NB4 (cell line): ENCODE results near the gene ZNF791.

Experiments
- DNase-seq: peaks from one replicate; pipeline ENCODE4 v3.0.0; 2010; ENCODE audit warnings: low read depth
- H3K4me3 ChIP-seq: one replicate; pipeline ENCODE4 v1.5.1; 2011; ENCODE audit warnings: mild to moderate bottlenecking, low read depth, low read length, moderate library complexity
- MYC ChIP-seq: IDR thresholded peaks from 2 replicates; pipeline ENCODE4 v1.6.1; 2011; ENCODE audit warnings: low read depth, low read length
- POLR2A ChIP-seq: IDR thresholded peaks from 2 replicates; pipeline ENCODE4 v1.6.1; 2011; ENCODE audit warnings: mild to moderate bottlenecking; ENCODE audit not compliant: insufficient read length; ENCODE audit errors: extremely low read depth
- TF ChIP-seq, protein P1 (sequence below): IDR thresholded peaks from one replicate; pipeline ENCODE4 v1.5.1; 2012; ENCODE audit warnings: low read depth, low read length
- TF ChIP-seq, protein P2 (sequence below): IDR thresholded peaks from 2 replicates; pipeline ENCODE4 v1.6.1; 2011; ENCODE audit warnings: low read depth, low read length

ZNF791 gene

DNA sequence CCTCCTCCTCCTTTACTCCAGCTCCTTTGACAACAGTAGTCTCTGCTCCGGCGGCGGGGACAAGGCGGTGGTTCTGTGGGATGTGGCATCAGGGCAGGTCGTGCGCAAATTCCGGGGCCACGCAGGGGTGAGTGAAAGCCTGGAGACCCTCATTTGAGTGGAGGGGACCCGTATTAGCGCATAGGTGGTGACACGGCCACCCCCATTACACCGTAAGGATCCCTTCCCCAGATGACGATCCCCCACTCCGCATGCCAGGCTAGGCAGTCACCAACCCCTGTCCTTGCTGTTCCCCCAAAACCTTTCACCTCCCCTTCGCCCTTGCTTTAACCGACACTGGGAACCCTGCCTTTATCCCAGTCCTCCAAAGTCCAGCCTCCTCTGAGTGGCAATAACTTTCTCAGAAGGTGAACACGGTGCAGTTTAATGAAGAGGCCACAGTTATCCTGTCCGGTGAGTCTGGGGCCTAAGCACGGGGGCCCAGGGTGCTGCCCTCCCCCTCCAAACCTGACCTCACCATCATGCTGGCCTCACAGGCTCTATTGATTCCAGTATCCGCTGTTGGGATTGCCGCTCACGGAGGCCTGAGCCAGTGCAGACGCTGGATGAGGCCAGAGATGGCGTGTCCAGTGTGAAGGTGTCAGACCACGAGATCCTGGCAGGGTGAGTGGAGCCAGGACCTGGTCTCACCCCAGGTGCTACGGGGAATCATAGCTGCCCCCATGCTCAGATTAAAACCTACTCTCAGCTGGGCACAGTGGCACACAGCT, 59.6 kb downstream of the ZNF791 start:
- TF ChIP-seq, protein P1, sequence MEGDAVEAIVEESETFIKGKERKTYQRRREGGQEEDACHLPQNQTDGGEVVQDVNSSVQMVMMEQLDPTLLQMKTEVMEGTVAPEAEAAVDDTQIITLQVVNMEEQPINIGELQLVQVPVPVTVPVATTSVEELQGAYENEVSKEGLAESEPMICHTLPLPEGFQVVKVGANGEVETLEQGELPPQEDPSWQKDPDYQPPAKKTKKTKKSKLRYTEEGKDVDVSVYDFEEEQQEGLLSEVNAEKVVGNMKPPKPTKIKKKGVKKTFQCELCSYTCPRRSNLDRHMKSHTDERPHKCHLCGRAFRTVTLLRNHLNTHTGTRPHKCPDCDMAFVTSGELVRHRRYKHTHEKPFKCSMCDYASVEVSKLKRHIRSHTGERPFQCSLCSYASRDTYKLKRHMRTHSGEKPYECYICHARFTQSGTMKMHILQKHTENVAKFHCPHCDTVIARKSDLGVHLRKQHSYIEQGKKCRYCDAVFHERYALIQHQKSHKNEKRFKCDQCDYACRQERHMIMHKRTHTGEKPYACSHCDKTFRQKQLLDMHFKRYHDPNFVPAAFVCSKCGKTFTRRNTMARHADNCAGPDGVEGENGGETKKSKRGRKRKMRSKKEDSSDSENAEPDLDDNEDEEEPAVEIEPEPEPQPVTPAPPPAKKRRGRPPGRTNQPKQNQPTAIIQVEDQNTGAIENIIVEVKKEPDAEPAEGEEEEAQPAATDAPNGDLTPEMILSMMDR: no peak
- TF ChIP-seq MYC (no peak), POLR2A (no peak)
- TF ChIP-seq, protein P2, sequence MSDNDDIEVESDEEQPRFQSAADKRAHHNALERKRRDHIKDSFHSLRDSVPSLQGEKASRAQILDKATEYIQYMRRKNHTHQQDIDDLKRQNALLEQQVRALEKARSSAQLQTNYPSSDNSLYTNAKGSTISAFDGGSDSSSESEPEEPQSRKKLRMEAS: no peak
- peak overlapping the region; percentile 68 for H3K4me3 ChIP-seq
- no peak for DNase-seq

DNA sequence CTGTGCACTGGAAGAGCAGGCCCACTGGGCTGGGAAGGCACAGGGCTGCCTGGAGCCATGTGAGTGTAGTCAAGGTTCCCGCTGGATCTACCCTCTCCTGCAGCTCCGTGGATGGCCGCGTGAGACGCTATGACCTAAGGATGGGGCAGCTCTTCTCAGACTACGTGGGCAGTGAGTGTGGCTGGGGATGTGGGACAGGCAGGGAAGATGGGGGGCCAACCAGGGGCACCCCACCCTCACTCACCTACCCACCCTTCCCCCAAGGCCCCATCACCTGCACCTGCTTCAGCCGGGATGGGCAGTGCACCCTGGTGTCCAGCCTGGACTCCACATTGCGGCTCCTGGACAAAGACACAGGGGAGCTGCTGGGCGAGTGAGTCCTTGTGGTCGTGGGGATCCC, 62.0 kb downstream of the ZNF791 start:
- H3K4me3 ChIP-seq: no peak overlapping the region
- DNase-seq: no peak
- TF ChIP-seq, protein P1: no peak
- TF ChIP-seq MYC (no peak), POLR2A (no peak)
- TF ChIP-seq, protein P2: no peak

DNA sequence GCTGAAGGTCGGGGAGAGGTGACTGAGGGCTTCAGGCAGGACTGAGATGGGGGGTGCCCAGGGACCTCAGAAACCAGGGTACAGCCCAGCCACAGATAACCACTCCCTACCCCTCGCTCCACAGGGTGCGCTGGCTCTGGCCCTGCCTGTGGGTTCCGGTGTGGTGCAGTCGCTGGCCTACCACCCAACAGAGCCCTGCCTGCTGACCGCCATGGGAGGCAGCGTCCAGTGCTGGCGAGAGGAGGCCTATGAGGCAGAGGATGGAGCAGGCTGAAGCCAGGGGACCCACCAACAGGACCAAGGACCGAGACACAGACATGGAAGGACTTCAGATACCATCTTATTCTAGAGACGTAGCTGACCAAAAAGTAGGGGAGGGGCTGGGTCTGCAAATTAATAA, 64.7 kb downstream of the ZNF791 start:
- TF ChIP-seq, protein P2: no peak
- TF ChIP-seq, protein P1: no peak
- no peak for TF ChIP-seq MYC
- no peak for TF ChIP-seq POLR2A
- no peak for DNase-seq
- H3K4me3 ChIP-seq: no peak overlapping the region

DNA sequence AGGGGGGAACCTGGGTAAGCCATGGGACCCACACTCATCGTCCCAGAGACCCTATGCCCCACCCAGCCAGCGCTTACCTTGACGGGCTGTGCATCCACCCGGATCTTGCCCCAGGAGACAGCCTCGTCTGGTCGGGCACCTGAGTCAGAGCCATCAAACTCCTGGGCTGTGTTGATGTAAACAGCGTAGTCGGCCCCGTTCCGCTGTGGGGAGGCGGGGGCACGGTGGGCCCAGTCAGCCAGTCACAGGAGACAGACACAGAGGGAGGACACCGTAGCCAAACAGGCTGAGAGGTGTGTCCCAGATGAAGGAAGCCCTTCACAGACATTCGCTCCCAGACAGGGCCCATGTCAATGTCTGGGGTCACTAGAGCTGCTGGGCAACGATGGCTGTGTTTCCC, 65.2 kb downstream of the ZNF791 start:
- DNase-seq: no peak
- no peak overlapping the region for H3K4me3 ChIP-seq
- TF ChIP-seq, protein P1: no peak
- no peak for TF ChIP-seq MYC
- TF ChIP-seq POLR2A: no peak
- TF ChIP-seq, protein P2: no peak

DNA sequence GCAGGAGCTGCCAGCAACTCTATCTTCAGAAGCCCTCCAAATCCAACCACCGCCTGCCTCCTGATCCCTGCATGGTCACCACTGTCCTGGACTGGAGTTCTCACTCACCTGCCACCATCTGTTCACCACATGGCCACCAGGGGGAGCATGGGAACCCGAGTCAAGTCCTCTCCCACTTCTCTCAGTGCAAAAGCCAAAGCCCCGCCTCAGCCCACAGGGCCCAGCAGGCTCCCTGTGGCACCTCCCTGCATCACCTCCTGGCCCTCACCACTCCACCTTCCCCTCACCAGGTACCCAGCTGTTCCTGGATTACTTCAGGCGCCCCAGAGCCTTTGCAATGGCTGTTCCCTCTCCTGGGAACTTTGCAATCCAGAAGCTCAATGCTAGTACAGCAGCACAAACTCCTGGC, 65.7 kb downstream of the ZNF791 start:
- H3K4me3 ChIP-seq: no peak overlapping the region
- TF ChIP-seq POLR2A (no peak), MYC (no peak; the same call in 1 of the 2 replicates)
- TF ChIP-seq, protein P2: peak; percentile 81
- TF ChIP-seq, protein P1: peak; percentile 79
- DNase-seq: peak; percentile 83
